NCI-H146 (cell line): ENCODE measurements around the gene CD84.
"Not testable (repeated sequence)": the region's sequence is repeated elsewhere in the genome, so short reads cannot be mapped to it uniquely, and the experiment has no call there.

Source experiments
- DNase-seq: peaks from one replicate; lab custom pipeline; 2025; lab: John Stamatoyannopoulos, UW

CD84 gene

GRCh38 chr1:160539990-160540858, 39.1 kb downstream of the CD84 start:
- no peak for DNase-seq

- no peak for DNase-seq
These were observed 39.7 kb downstream of the CD84 start for GRCh38 chr1:160539684-160539989.

- DNase-seq, result no peak
These were observed 40.2 kb downstream of the CD84 start for GRCh38 chr1:160538985-160539651.

GRCh38 chr1:160537714-160538665, 41.3 kb downstream of the CD84 start:
- no peak for DNase-seq

- DNase-seq, result no peak
These were observed 44.3 kb downstream of the CD84 start for GRCh38 chr1:160534823-160535605.

- not testable (repeated sequence) for DNase-seq
These were observed 46.8 kb downstream of the CD84 start for GRCh38 chr1:160532557-160532813.

GRCh38 chr1:160531809-160532556, 47.3 kb downstream of the CD84 start:
- DNase-seq, result not testable (repeated sequence)

- DNase-seq, result not testable (repeated sequence)
These were observed 49.8 kb downstream of the CD84 start for GRCh38 chr1:160529401-160529952.

- DNase-seq, result not testable (repeated sequence)
These were observed 55.5 kb downstream of the CD84 start for GRCh38 chr1:160523789-160524188.

- DNase-seq, result no peak
These were observed 56.5 kb downstream of the CD84 start, which contains the start of gene SLAMF6 for GRCh38 chr1:160522622-160523345. SLAMF6 (minus strand) TSS chr1:160523255; CDS start chr1:160523192, 63 bp downstream.

- DNase-seq, result no peak
These were observed 57.2 kb downstream of the CD84 start for GRCh38 chr1:160522136-160522535.

GRCh38 chr1:160521554-160521953, 57.7 kb downstream of the CD84 start:
- no peak for DNase-seq

- DNase-seq, result no peak
These were observed 58.3 kb downstream of the CD84 start for GRCh38 chr1:160520999-160521398.

- DNase-seq, result no peak
These were observed 58.7 kb downstream of the CD84 start for GRCh38 chr1:160520582-160520981.

- no peak for DNase-seq
These were observed 59.5 kb downstream of the CD84 start for GRCh38 chr1:160519642-160520435.

GRCh38 chr1:160517519-160517918, 61.8 kb downstream of the CD84 start:
- not testable (repeated sequence) for DNase-seq

GRCh38 chr1:160515908-160516307, 63.4 kb downstream of the CD84 start:
- DNase-seq, result not testable (repeated sequence)

GRCh38 chr1:160504651-160505050, 74.6 kb downstream of the CD84 start:
- DNase-seq, result no peak

- no peak for DNase-seq
These were observed 76.2 kb downstream of the CD84 start for GRCh38 chr1:160503087-160503486.
